Upper lobe of left lung (tissue), 6 donors: Measurements from ENCODE around the gene PROM2. TPM values are rescaled to one million over a fixed set of nuclear protein-coding genes. Genes with fewer than 3 reads are reported as not detected.
A peak's percentile ranks its signal among the peaks of the same experiment; 100 is the strongest.

Experiments used
- ATAC-seq, 2 donors: fragments of 200-7000 bp; cut with Tn5 transposase; one replicate each; pipeline ENCODE4 v1.9.1; 2022; ENCODE audit warnings: mild to moderate bottlenecking in 2 of 2, moderate library complexity in 2 of 2; ENCODE audit not compliant: low FRiP score in 2 of 2
- DNase-seq, 2 donors: peaks; one replicate each; pipeline ENCODE4 v3.0.0-alpha.2; 2019 to 2020
- H3K27ac ChIP-seq, 4 donors: fragments of 200-600 bp; sonication (generic); one replicate each; pipeline ENCODE4 v1.5.1; 2016 to 2019
- H3K27me3 ChIP-seq, 4 donors: fragments of 200-600 bp; sonication (generic); one replicate each; pipeline ENCODE4 v1.5.1; 2017 to 2019
- H3K36me3 ChIP-seq, 4 donors: fragments of 200-600 bp; sonication (generic); one replicate each; pipeline ENCODE4 v1.5.1; 2016 to 2019
- H3K4me1 ChIP-seq, 4 donors: fragments of 200-600 bp; sonication (generic); one replicate each; pipeline ENCODE4 v1.5.1; 2018 to 2019
- H3K4me3 ChIP-seq, 4 donors: fragments of 200-600 bp; sonication (generic); one replicate each; pipeline ENCODE4 v1.5.1; 2017 to 2019; ENCODE audit warnings: mild to moderate bottlenecking in 2 of 4, moderate library complexity in 1 of 4
- H3K9me3 ChIP-seq, 4 donors: fragments of 200-600 bp; sonication (generic); one replicate each; pipeline ENCODE4 v1.5.1; 2018 to 2019
- CTCF ChIP-seq, 6 experiments: fragments of 450-650 bp in 4 of 6; fragments of 200-600 bp in 2 of 6; sonication (generic) in 2 of 6; IDR thresholded peaks; one replicate each; pipeline ENCODE4 v1.5.1; 2016 to 2019; ENCODE audit warnings: antibody characterized with exemption in 6 of 6
- EP300 ChIP-seq, 4 donors: sonication (generic); formaldehyde crosslinking; IDR thresholded peaks; one replicate each; pipeline ENCODE4 v1.5.1; 2017; ENCODE audit warnings: antibody characterized with exemption in 4 of 4, control low read depth in 2 of 4
- POLR2A ChIP-seq, 4 donors: fragments of 450-650 bp; IDR thresholded peaks; one replicate each; pipeline ENCODE4 v1.5.1; 2016 to 2017; ENCODE audit warnings: antibody characterized with exemption in 4 of 4, mild to moderate bottlenecking in 2 of 4
- POLR2AphosphoS5 ChIP-seq, 2 donors: sonication (generic); formaldehyde crosslinking; IDR thresholded peaks; one replicate each; pipeline ENCODE4 v1.5.1; 2017; ENCODE audit warnings: antibody characterized with exemption in 2 of 2
- WGBS, 2 donors: methylation state at CpG; one replicate each; pipeline ENCODE4 v1.1.5; 2017 to 2018; 5-methylcytosine and 5-hydroxymethylcytosine counted together
- total RNA-seq, 6 donors: library from RNA; depleted of rRNA in 4 of 6; stranded (reverse); fragments of >200 nt in 4 of 6; gene quantifications; one replicate each; pipeline versions ENCODE4 v1.1.0 to v1.2.1, GENCODE V29; 2016 to 2021
- donor health status: DM: no; HTN: no; CAD: no; lungs with moderate emphysema.
- donor health status: DM: no; HTN: yes; CAD: no; lungs with severe emphysema.

PROM2 gene
- total RNA-seq, 6 donors from 2014 or later, result 3.3 to 26.2 (median 5.0) TPM

GRCh38 chr2:95284886-95285541 is 10.8 kb downstream of the PROM2 start:
- TF ChIP-seq POLR2AphosphoS5 (IDR thresholded peaks at IDR 0.05), result no peak
- no peak for TF ChIP-seq CTCF (IDR thresholded peaks at IDR 0.05)
- no peak for TF ChIP-seq POLR2A (IDR thresholded peaks at IDR 0.05)
- TF ChIP-seq EP300 (IDR thresholded peaks at IDR 0.05), result no peak
- H3K27ac ChIP-seq, result no peak overlapping the region
- no peaks in the 10 kb centered on the region for H3K36me3 ChIP-seq
- ATAC-seq (no peak), DNase-seq (peak in 1 of 2 donors; percentile 57)
- H3K4me3 ChIP-seq, result no peak overlapping the region
- H3K9me3 ChIP-seq, result no peaks in the 10 kb centered on the region
- WGBS, 2 donors, result 78 to 88% methylated on average over 12 to 13 of the region's 13 CpGs
- H3K4me1 ChIP-seq, result no peaks in the 10 kb centered on the region
- no peaks in the 10 kb centered on the region for H3K27me3 ChIP-seq

- DNase-seq (peak in 1 of 2 donors; percentile 52), ATAC-seq (no peak)
- H3K4me3 ChIP-seq, result no peak overlapping the region
- peaks cover under 1 to 5% (median 3%) of the 10 kb centered on the region in 4 donors for H3K9me3 ChIP-seq
- no peaks in the 10 kb centered on the region for H3K4me1 ChIP-seq
- no peaks in the 10 kb centered on the region for H3K36me3 ChIP-seq
- H3K27me3 ChIP-seq, result no peaks in the 10 kb centered on the region
- WGBS, 2 donors, result 54 to 71% methylated on average over 3 to 4 of the region's 4 CpGs
- no peak for TF ChIP-seq EP300 (IDR thresholded peaks at IDR 0.05)
- TF ChIP-seq CTCF (IDR thresholded peaks at IDR 0.05), result no peak
- no peak overlapping the region for H3K27ac ChIP-seq
These were observed 11.3 kb downstream of the PROM2 start for GRCh38 chr2:95285542-95285932.

- ATAC-seq, result no peak
- 88 to 100% methylated on average over 2 to 4 of the region's 8 CpGs for WGBS, 2 donors
- no peaks in the 10 kb centered on the region for H3K4me1 ChIP-seq
- no peak overlapping the region for H3K4me3 ChIP-seq
- no peaks in the 10 kb centered on the region for H3K36me3 ChIP-seq
- TF ChIP-seq EP300 (IDR thresholded peaks at IDR 0.05) (no peak), CTCF (IDR thresholded peaks at IDR 0.05) (no peak), POLR2AphosphoS5 (IDR thresholded peaks at IDR 0.05) (no peak), POLR2A (IDR thresholded peaks at IDR 0.05) (no peak)
- peaks cover 6 to 18% (median 14%) of the 10 kb centered on the region in 4 donors for H3K9me3 ChIP-seq
- no peak overlapping the region for H3K27ac ChIP-seq
- no peaks in the 10 kb centered on the region for H3K27me3 ChIP-seq
- DNase-seq, result peak in 1 of 2 donors; percentile 66
These were observed 13.1 kb downstream of the PROM2 start for GRCh38 chr2:95287336-95287735.

- 96 to 100% methylated on average over 1 to 5 of the region's 5 CpGs for WGBS, 2 donors
- Histone ChIP-seq H3K4me3 (no peak overlapping the region), H3K36me3 (no peaks in the 10 kb centered on the region), H3K9me3 (peaks cover 6 to 18% (median 15%) of the 10 kb centered on the region in 4 donors), H3K27me3 (no peaks in the 10 kb centered on the region), H3K4me1 (no peaks in the 10 kb centered on the region), H3K27ac (no peak overlapping the region)
- TF ChIP-seq EP300 (IDR thresholded peaks at IDR 0.05) (no peak), CTCF (IDR thresholded peaks at IDR 0.05) (no peak), POLR2A (IDR thresholded peaks at IDR 0.05) (no peak)
- DNase-seq (no peak), ATAC-seq (peak in 1 of 2 donors; percentile 1)
These were observed 13.6 kb downstream of the PROM2 start for GRCh38 chr2:95287806-95288205.

- Histone ChIP-seq H3K4me3 (no peak overlapping the region), H3K27me3 (no peaks in the 10 kb centered on the region), H3K36me3 (no peaks in the 10 kb centered on the region), H3K9me3 (peaks cover 6 to 18% (median 15%) of the 10 kb centered on the region in 4 donors), H3K27ac (no peak overlapping the region), H3K4me1 (no peaks in the 10 kb centered on the region)
- no peak for DNase-seq
- TF ChIP-seq POLR2AphosphoS5 (IDR thresholded peaks at IDR 0.05) (no peak), EP300 (IDR thresholded peaks at IDR 0.05) (no peak), CTCF (IDR thresholded peaks at IDR 0.05) (no peak), POLR2A (IDR thresholded peaks at IDR 0.05) (no peak)
- WGBS, 2 donors, result 66 to 69% methylated on average over 7 of the region's 7 CpGs
- ATAC-seq, result no peak
These were observed 15.0 kb downstream of the PROM2 start for GRCh38 chr2:95289253-95289652.
